PC-9 (cell line): ENCODE data around the gene XPC. TPM values are rescaled to one million over a fixed set of nuclear protein-coding genes. Genes with fewer than 3 reads are reported as not detected.
"Not testable (repeated sequence)": the region's sequence is repeated elsewhere in the genome, so short reads cannot be mapped to it uniquely, and the experiment has no call there.

Source experiments
- Bru-seq: library from RNA; stranded (reverse); fragments of 400-500 nt; gene quantifications from one replicate; lab custom pipeline; 2021; lab: Mats Ljungman, UMichigan
- BruChase-seq, 2 experiments: library from RNA; stranded (reverse); fragments of 400-500 nt; gene quantifications; one replicate each; lab custom pipeline; 2021; lab: Mats Ljungman, UMichigan
- BruUV-seq: library from RNA; stranded (reverse); fragments of 400-500 nt; replicated peaks from 2 replicates; lab custom pipeline; 2021; lab: Mats Ljungman, UMichigan
- CTCF ChIA-PET: fragments of 300-600 bp; sonication (Branson Sonifier 250); formaldehyde crosslinking; loops from one replicate; lab custom pipeline; 2022; ENCODE audit warnings: antibody characterized with exemption; lab: Charles Lee
- POLR2A ChIA-PET: fragments of 300-600 bp; sonication (Branson Sonifier 250); formaldehyde crosslinking; loops from one replicate; lab custom pipeline; 2022; ENCODE audit warnings: antibody characterized with exemption; ENCODE audit not compliant: unreplicated experiment; lab: Charles Lee
- DNase-seq, 2 experiments: peaks; one replicate each; pipeline versions ENCODE4 v3.0.0 to v3.0.0-alpha.2; 2015 to 2022; ENCODE audit warnings: mixed read lengths in 1 of 2
- H2AFZ ChIP-seq: fragments of 200-600 bp; sonication (generic); 2 replicates; pipeline ENCODE4 v1.8.1; 2017; ENCODE audit warnings: antibody characterized with exemption
- H3F3A ChIP-seq: fragments of 200-600 bp; sonication (generic); 2 replicates; pipeline ENCODE4 v1.8.1; 2017; ENCODE audit warnings: antibody characterized with exemption, mild to moderate bottlenecking, low read depth; ENCODE audit not compliant: insufficient read depth
- H3K27ac ChIP-seq: fragments of 200-600 bp; sonication (generic); 2 replicates; pipeline ENCODE4 v1.6.1; 2016; ENCODE audit warnings: mixed run types
- H3K27me3 ChIP-seq: fragments of 200-600 bp; sonication (generic); 2 replicates; pipeline ENCODE4 v1.6.1; 2016; ENCODE audit warnings: low read depth, mixed run types; ENCODE audit not compliant: insufficient read depth
- H3K36me3 ChIP-seq: fragments of 200-600 bp; sonication (generic); 2 replicates; pipeline ENCODE4 v1.6.1; 2016; ENCODE audit warnings: low read depth, mixed run types
- H3K4me1 ChIP-seq: fragments of 200-600 bp; sonication (generic); replicated peaks from 2 replicates; pipeline ENCODE4 v1.6.1; 2016; ENCODE audit warnings: mixed run types; ENCODE audit not compliant: insufficient read depth
- H3K4me2 ChIP-seq: fragments of 200-600 bp; sonication (generic); 2 replicates; pipeline ENCODE4 v1.6.1; 2017; ENCODE audit warnings: mixed run types
- H3K4me3 ChIP-seq: fragments of 200-600 bp; sonication (generic); 2 replicates; pipeline ENCODE4 v1.6.1; 2016; ENCODE audit warnings: mixed run types
- H3K79me2 ChIP-seq: fragments of 200-600 bp; sonication (generic); 2 replicates; pipeline ENCODE4 v1.6.1; 2017; ENCODE audit warnings: low read depth, mixed run types
- H3K9me2 ChIP-seq: fragments of 200-600 bp; sonication (generic); 2 replicates; pipeline ENCODE4 v1.8.1; 2017; ENCODE audit warnings: mild to moderate bottlenecking; ENCODE audit not compliant: insufficient read depth
- H3K9me3 ChIP-seq: fragments of 200-600 bp; sonication (generic); 2 replicates; pipeline ENCODE4 v1.8.1; 2016; ENCODE audit warnings: low read depth; ENCODE audit not compliant: insufficient read depth
- H4K20me1 ChIP-seq: fragments of 200-600 bp; sonication (generic); 2 replicates; pipeline ENCODE4 v1.8.1; 2017; ENCODE audit not compliant: insufficient read depth
- EZH2 ChIP-seq: fragments of 200-600 bp; sonication (generic); IDR thresholded peaks from 2 replicates; pipeline ENCODE4 v1.8.0; 2017; ENCODE audit warnings: antibody characterized with exemption, low read depth
- intact Hi-C: fragments of 100-400 bp; cut with micrococcal nuclease; formaldehyde crosslinking; loops from one replicate; pipeline ENCODE4 v1.10.0; 2022; ENCODE audit not compliant: unreplicated experiment
- long read RNA-seq: library from polyadenylated mRNA; stranded (forward); transcript quantifications from one replicate; pipeline ENCODE4 v2.0.0, GENCODE V29; 2022
- total RNA-seq: library from RNA; stranded (reverse); gene quantifications from 2 replicates; pipeline ENCODE4 v1.2.3, GENCODE V29; 2021
- TF ChIP-seq, protein P1 (sequence below): fragments of 200-600 bp; sonication (generic); conservative IDR thresholded peaks from 2 replicates; pipeline ENCODE4 v1.6.1; 2017; ENCODE audit warnings: mixed run types, antibody characterized with exemption, mild to moderate bottlenecking, moderate library complexity

The XPC gene
- total RNA-seq, result 27.1 and 28.8 TPM in 2 replicates
- Bru-seq, nascent RNA, result percentile 76 among the genes with signal in this experiment
- BruChase-seq, experiment 1, labeled RNA remaining after a 2-hour chase, result percentile 82 among the genes with signal in this experiment
- BruChase-seq, experiment 2, labeled RNA remaining after a 6-hour chase, result percentile 72 among the genes with signal in this experiment
- long read RNA-seq, transcript XPC-201 (16 exons, 3,832 nt), result major isoform, 40 of 54 reads
- long read RNA-seq, partial matches to known transcripts, result 7 of 54 reads
- long read RNA-seq, other reads (novel, unspliced or antisense), result 7 of 54 reads

DNA sequence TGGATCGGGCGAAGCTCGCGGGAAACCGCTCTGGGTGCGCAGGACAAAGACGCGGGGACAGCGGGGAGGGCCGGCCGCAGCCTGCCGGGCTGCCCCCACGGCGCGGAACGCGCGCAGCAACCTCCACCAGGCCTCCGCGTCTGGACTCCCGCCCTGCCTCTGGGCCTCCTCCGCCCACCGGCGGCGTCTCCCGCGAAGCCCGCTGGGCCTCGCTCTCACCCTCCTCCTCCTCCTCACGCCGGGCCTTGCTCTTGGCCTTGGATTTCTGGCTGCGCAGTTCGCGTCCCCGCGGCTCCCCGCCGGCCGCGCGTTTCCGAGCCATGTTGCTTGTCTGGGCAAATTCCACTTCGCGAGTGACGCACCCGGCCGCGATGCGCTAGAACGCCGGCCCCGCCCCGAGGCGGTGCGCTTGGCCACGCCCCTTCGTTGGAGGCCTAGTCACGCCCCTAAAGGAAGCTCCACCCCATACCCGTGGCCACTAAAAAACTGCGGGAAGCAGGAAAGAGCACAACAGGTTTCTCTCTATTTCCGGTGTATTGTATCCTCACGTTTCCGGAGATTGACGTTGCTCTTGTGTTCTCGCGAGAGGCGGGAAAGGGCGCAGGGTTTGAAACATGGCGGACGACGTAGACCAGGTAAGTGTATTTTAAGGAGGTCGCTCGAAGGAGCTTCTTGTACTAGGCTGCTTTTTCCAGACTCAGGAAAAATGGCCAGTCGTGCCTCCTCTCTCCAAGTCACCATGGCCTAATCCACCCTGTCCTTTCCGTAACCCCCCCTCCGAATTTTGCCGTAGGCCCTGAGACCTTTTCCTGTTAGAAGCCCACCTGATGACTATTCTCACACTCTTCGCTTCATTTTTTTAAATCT is at the start of gene XPC, which contains the start of gene LSM3:
Gene XPC (minus strand): TSS at position 355 of the 867 bp plus-strand sequence. CDS start 33 bp downstream, at position 322.
Gene LSM3 (plus strand): TSS at position 571 of the 867 bp plus-strand sequence. CDS start 44 bp downstream, at position 615.
- Histone ChIP-seq H3K27me3 (no peaks in the 10 kb centered on the region), H3K4me2 (peak within 1 kb of the TSS; percentile 99), H3F3A (peaks cover 5% of the 10 kb centered on the region; the same call in 1 of the 2 replicates), H3K9me3 (no peaks in the 10 kb centered on the region), H3K36me3 (peaks cover 24% of the 10 kb centered on the region), H3K27ac (peak within 1 kb of the TSS; percentile 47), H4K20me1 (no peaks in the 10 kb centered on the region), H3K4me1 (peaks cover 19% of the 10 kb centered on the region), H2AFZ (peak within 1 kb of the TSS; percentile 94), H3K79me2 (peaks cover 67% of the 10 kb centered on the region), H3K4me3 (peak within 1 kb of the TSS; percentile 69), H3K9me2 (no peaks in the 10 kb centered on the region)
- no peak for TF ChIP-seq EZH2
- TF ChIP-seq, protein P1, sequence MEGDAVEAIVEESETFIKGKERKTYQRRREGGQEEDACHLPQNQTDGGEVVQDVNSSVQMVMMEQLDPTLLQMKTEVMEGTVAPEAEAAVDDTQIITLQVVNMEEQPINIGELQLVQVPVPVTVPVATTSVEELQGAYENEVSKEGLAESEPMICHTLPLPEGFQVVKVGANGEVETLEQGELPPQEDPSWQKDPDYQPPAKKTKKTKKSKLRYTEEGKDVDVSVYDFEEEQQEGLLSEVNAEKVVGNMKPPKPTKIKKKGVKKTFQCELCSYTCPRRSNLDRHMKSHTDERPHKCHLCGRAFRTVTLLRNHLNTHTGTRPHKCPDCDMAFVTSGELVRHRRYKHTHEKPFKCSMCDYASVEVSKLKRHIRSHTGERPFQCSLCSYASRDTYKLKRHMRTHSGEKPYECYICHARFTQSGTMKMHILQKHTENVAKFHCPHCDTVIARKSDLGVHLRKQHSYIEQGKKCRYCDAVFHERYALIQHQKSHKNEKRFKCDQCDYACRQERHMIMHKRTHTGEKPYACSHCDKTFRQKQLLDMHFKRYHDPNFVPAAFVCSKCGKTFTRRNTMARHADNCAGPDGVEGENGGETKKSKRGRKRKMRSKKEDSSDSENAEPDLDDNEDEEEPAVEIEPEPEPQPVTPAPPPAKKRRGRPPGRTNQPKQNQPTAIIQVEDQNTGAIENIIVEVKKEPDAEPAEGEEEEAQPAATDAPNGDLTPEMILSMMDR, result no peak
- ChIA-PET CTCF (interaction anchor here (1.0 to 1.4 kb wide), 2 partner anchors 25 to 282 kb away, joined by 3 to 4 read pairs; no protein-coding TSS in a partner anchor), POLR2A (interaction anchor here (0.6 to 0.9 kb wide), 6 partner anchors 10 to 473 kb away, joined by 3 to 25 read pairs (median 4); partner anchors contain the start of genes CCDC174, CHCHD4 and TMEM43)
- intact Hi-C loops, result loop anchor here (1.0 to 5.0 kb wide), 6 partner anchors 34 to 474 kb away; partner anchors contain the start of genes CCDC174 and CHCHD4
- no TSS peak for BruUV-seq
- peak; percentile 90 to 97 for DNase-seq

DNA sequence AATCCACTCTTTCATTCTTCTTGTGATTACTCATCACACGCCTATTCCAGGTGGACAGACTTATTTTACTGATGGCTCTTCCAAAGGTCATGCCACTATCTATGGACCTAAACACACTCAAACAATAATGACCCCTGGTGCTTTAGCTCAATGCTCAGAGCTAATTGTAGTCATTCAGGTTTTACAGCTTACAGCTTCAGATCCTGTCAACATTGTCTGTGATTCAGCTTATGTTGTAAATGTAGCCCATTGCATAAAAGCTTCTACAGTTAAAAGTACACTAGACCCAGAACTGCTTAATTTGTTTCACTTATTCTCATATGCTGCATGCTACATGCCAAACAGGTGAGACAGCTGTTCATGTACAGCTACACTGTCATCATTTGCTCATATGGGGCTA is 49.5 kb upstream of the XPC start:
- no TSS peak for BruUV-seq
- no peaks in the 10 kb centered on the region for H3K27me3 ChIP-seq
- peaks cover 7% of the 10 kb centered on the region; the same call in 1 of the 2 replicates for H3K9me3 ChIP-seq
- H3K36me3 ChIP-seq, result no peaks in the 10 kb centered on the region
- H3K4me2 ChIP-seq, result peak overlapping the region; percentile 89
- peak overlapping the region; percentile 86 for H3K27ac ChIP-seq
- TF ChIP-seq, protein P1, result no peak
- no peak for TF ChIP-seq EZH2
- ChIA-PET POLR2A (interaction anchor here (0.8 kb wide), 1 partner anchor 12 kb away, joined by 11 read pairs; no protein-coding TSS in a partner anchor), CTCF (interaction anchor here (0.7 to 3.0 kb wide), 2 partner anchors 12 to 24 kb away, joined by 3 to 15 read pairs; no protein-coding TSS in a partner anchor)
- H3F3A ChIP-seq, result peaks cover 69% of the 10 kb centered on the region
- peaks cover 91% of the 10 kb centered on the region for H3K4me1 ChIP-seq
- no peak overlapping the region for H2AFZ ChIP-seq
- peak in 1 of 2 experiments; percentile 96 for DNase-seq
- peak overlapping the region; percentile 22; the same call in 1 of the 2 replicates for H3K4me3 ChIP-seq
- intact Hi-C loops, result loop anchor here (1.0 kb wide), 1 partner anchor 177 kb away; no protein-coding TSS in a partner anchor
- H3K9me2 ChIP-seq, result no peaks in the 10 kb centered on the region
- H4K20me1 ChIP-seq, result no peaks in the 10 kb centered on the region
- H3K79me2 ChIP-seq, result no peaks in the 10 kb centered on the region

DNA sequence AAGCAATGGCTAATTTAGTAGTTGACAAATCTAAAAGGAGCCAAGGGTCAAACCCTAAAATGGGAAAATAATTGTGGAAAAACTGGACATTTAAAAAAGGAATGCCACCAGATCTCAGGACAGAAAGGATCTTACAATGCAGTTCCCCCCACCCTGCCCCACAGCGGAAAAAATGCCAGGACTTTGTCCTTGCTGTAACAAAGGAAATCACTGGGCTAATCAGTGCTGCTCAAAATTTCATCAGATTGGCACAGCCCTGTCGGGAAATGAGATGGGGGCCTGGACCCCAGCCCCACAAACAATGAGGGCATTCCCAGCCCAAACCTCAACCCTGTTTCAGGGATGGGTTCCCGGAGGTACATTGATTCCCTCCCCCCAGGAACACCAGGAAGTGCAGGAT is 48.0 kb upstream of the XPC start:
- DNase-seq, CTCF ChIA-PET, intact Hi-C loops: not testable (repeated sequence)

More for the DNA sequence above, 48.0 kb upstream of the XPC start:
- H3K36me3 ChIP-seq, H2AFZ ChIP-seq, BruUV-seq, H3K9me3 ChIP-seq, H3K27me3 ChIP-seq, H4K20me1 ChIP-seq, POLR2A ChIA-PET, H3K79me2 ChIP-seq, H3K9me2 ChIP-seq: not testable (repeated sequence)
- H3K4me3 ChIP-seq, result peak overlapping the region; percentile 49; the same call in 1 of the 2 replicates
- peak overlapping the region; percentile 89 for H3K4me2 ChIP-seq
- H3K4me1 ChIP-seq, result peaks cover 91% of the 10 kb centered on the region
- H3F3A ChIP-seq, result peaks cover 76% of the 10 kb centered on the region
- H3K27ac ChIP-seq, result peak overlapping the region; percentile 86
